Measurements from ENCODE around the gene PKD2L2.
"Not testable (repeated sequence)": the region's sequence is repeated elsewhere in the genome, so short reads cannot be mapped to it uniquely, and the experiment has no call there.

PKD2L2 gene

DNA sequence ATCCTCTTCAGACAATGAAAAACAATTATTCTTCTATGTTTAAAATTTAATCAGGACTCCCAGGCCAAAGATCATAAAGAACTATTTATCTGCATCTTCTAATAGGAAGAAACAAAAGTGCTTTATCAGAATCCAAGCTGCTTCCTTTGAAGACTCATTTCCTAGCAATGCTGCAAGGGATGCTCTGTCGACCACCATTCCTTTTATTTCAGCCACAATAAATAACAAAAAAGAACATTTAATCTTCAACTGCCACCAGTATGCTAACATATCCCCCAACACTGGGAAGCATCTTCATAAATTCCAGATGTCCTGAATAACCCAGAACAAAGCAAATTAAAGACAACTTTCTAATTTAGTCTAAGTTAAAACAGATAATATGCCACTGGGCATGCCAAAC is 68.7 kb downstream of the PKD2L2 start:
- DNase-seq (ENCODE audit: low read depth) = no peak

DNA sequence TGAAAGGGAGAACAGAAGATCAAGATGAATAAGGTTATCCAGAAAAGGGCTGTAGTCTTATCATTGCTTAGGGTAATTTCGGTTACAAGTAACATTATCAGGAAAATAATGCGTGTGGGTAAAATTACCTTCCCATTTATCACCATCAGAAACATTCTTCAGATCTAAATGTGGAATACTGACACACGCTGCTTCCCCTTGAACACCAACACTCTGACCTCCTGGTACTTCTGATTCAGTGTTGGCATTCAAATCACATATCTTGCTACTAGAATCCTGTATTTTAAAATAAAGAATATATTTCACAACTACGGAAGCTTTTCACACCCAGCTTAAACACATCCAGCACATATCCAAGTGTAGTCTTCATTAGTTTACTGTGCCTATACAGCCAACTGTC is 70.2 kb downstream of the PKD2L2 start:
- DNase-seq (ENCODE audit: low read depth) = no peak

DNA sequence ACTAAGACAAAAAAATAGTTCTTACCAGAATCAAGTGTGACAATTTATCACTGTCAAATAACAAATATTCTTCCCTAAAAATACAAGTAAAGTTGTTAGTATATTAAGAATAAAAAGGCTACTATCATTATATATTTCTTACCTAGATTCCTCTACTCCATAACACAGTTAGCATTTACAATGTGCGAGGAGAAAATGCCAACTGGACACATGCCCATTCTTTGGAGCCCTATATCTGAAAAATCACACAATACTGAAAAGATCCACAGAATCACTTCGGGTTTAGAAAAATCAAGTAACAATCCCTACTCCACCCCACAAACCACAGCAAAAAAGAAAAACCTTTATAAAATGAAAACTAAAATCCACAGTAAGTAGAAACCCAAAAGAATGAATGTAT is 70.9 kb downstream of the PKD2L2 start:
- DNase-seq (ENCODE audit: low read depth) = no peak

DNA sequence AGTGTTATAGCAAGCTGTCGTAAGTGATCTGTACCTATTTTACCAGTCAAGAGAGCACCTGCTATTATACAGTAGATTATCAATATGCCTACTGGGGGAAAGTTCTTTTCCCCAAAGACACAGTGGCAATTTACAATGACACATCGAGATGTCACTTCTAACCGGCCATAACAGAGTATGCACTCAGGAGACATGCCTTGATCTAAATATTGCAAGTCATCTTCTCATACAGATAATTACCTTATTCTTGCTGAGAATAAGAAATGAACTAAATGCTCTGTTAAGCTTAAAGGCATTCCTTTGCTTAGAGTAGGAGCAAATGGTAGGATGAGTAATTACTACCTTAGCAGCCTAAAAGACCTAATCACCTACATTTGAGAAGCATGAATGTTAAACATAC is 71.6 kb downstream of the PKD2L2 start:
- DNase-seq (ENCODE audit: low read depth) = no peak

DNA sequence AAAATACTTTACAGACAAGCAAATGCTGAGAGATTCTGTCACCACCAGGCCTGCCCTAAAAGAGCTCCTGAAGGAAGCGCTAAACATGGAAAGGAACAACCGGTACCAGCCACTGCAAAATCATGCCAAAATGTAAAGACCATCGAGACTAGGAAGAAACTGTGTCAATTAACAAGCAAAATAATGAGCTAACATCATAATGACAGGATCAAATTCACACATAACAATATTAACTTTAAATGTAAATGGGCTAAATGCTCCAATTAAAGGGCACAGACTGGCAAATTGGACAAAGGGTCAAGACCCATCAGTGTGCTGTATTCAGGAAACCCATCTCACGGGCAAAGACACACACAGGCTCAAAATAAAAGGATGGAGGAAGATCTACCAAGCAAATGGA is 81.1 kb downstream of the PKD2L2 start:
- DNase-seq (ENCODE audit: low read depth) = not testable (repeated sequence)

DNA sequence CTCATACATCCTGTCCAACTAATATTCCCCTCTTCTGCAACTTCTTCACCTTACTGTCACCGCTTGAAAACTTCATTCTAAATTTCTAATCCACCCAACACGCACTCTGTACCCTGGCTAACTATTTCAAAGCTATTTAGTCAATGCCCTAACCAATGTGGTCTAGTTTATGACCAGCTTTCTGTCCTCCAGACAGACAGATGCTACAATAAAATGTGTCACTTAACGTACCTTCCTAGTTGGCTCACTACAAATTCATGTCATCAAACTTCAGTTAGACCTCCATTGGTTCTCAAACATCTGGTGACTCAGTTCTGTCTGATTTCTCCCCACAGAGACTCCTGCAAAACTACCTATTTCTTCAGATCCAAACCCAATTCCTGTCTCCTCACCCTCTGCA is 86.0 kb downstream of the PKD2L2 start:
- DNase-seq (ENCODE audit: low read depth) = no peak

DNA sequence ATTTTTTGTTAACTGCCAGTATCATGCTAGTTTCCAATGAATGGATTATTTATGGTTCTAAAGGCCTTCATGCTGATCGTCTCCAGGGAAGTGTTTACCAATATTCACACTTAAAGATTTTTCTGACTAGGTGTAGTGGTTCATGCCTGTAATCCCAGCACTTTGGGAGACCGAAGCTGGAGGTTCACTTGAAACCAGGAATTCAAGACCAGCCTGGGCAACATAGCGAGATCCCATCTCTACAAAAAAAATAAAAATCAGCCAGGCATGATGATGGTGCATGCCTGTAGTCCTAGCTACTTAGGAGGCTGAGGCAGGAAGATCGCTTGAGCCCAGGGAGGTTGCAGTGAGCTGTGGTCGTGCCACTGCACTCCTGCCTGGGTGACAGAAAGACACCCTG is 100.2 kb downstream of the PKD2L2 start:
- DNase-seq (ENCODE audit: low read depth) = no peak

Data from stimulated activated CD8-positive, alpha-beta memory T cell treated with anti-CD3 and anti-CD28 coated beads, Interleukin-15, amount 100 ng/mL, for 1 hour (primary cell).